Calu3 (cell line): Measurements from ENCODE around the gene FAM3D. TPM values are rescaled to one million over a fixed set of nuclear protein-coding genes. Genes with fewer than 3 reads are reported as not detected.
A peak's percentile ranks its signal among the peaks of the same experiment; 100 is the strongest.

ENCODE experiments used
- BruUV-seq: library from RNA; stranded (reverse); fragments of 400-500 nt; replicated peaks from 2 replicates; lab custom pipeline; 2021; lab: Mats Ljungman, UMichigan
- CTCF ChIA-PET: fragments of 300-600 bp; sonication (Branson Sonifier 250); formaldehyde crosslinking; loops from one replicate; lab custom pipeline; 2022; ENCODE audit warnings: antibody characterized with exemption; lab: Charles Lee
- DNase-seq: peaks from one replicate; pipeline ENCODE4 v3.0.0; 2022
- H3K27ac Mint-ChIP-seq: one replicate; pipeline ENCODE4 v1.8.0; 2022; ENCODE audit warnings: mixed read lengths; ENCODE audit not compliant: unreplicated experiment
- H3K27me3 Mint-ChIP-seq: one replicate; pipeline ENCODE4 v1.8.0; 2022; ENCODE audit warnings: mixed read lengths; ENCODE audit not compliant: unreplicated experiment
- H3K36me3 Mint-ChIP-seq: one replicate; pipeline ENCODE4 v1.8.0; 2022; ENCODE audit warnings: mild to moderate bottlenecking, moderate library complexity, mixed read lengths; ENCODE audit not compliant: insufficient read depth, unreplicated experiment
- H3K4me1 Mint-ChIP-seq: one replicate; pipeline ENCODE4 v1.8.0; 2022; ENCODE audit warnings: mild to moderate bottlenecking, low read depth, mixed read lengths; ENCODE audit not compliant: unreplicated experiment
- H3K4me3 Mint-ChIP-seq: one replicate; pipeline ENCODE4 v1.8.0; 2022; ENCODE audit warnings: mild to moderate bottlenecking, low read depth, moderate library complexity, mixed read lengths; ENCODE audit not compliant: unreplicated experiment
- H3K9me3 Mint-ChIP-seq: one replicate; pipeline ENCODE4 v1.8.0; 2022; ENCODE audit warnings: low read depth, mixed read lengths; ENCODE audit not compliant: unreplicated experiment
- CTCF ChIP-seq: fragments of 200-600 bp; IDR thresholded peaks from one replicate; pipeline ENCODE4 v1.8.0; 2022; ENCODE audit warnings: antibody characterized with exemption; ENCODE audit not compliant: unreplicated experiment
- intact Hi-C: fragments of 100-400 bp; cut with micrococcal nuclease; formaldehyde crosslinking; loops from one replicate; pipeline ENCODE4 v1.10.0; 2022; ENCODE audit not compliant: unreplicated experiment
- total RNA-seq: library from RNA; stranded (reverse); gene quantifications from 2 replicates; pipeline ENCODE4 v1.2.3, GENCODE V29; 2022

FAM3D gene
- total RNA-seq, 1 experiment from 2014 or later: 3.0 TPM

- CTCF ChIA-PET: no interaction called here
- no TSS peak for BruUV-seq
Measured at GRCh38 chr3:58688574-58688973, 22.0 kb upstream of the FAM3D start.

GRCh38 chr3:58686847-58687246 lies 20.3 kb upstream of the FAM3D start:
- H3K9me3 Mint-ChIP-seq: peaks cover 3% of the 10 kb centered on the region
- no peaks in the 10 kb centered on the region for H3K27me3 Mint-ChIP-seq
- no peaks in the 10 kb centered on the region for H3K4me1 Mint-ChIP-seq
- intact Hi-C loops: loop anchor here (2.0 kb wide), 1 partner anchor 18 kb away; no protein-coding TSS in a partner anchor
- DNase-seq: no peak
- no peaks in the 10 kb centered on the region for H3K36me3 Mint-ChIP-seq
- no peak overlapping the region for H3K27ac Mint-ChIP-seq
- no TSS peak for BruUV-seq
- no peak for TF ChIP-seq CTCF
- H3K4me3 Mint-ChIP-seq: no peak overlapping the region
- CTCF ChIA-PET: no interaction called here

More at GRCh38 chr3:58688574-58688973, 22.0 kb upstream of the FAM3D start:
- Mint-ChIP-seq H3K27ac (no peak overlapping the region), H3K27me3 (no peaks in the 10 kb centered on the region), H3K9me3 (peaks cover 5% of the 10 kb centered on the region), H3K36me3 (no peaks in the 10 kb centered on the region), H3K4me3 (no peak overlapping the region), H3K4me1 (no peaks in the 10 kb centered on the region)
- TF ChIP-seq CTCF: no peak
- DNase-seq: no peak
- intact Hi-C loops: no loop called here

- Mint-ChIP-seq H3K27me3 (no peaks in the 10 kb centered on the region), H3K4me3 (no peak overlapping the region), H3K36me3 (no peaks in the 10 kb centered on the region), H3K4me1 (no peaks in the 10 kb centered on the region), H3K27ac (no peak overlapping the region), H3K9me3 (peaks cover 3% of the 10 kb centered on the region)
- CTCF ChIA-PET: no interaction called here
- no TSS peak for BruUV-seq
- intact Hi-C loops: loop anchor here (2.0 kb wide), 1 partner anchor 19 kb away; no protein-coding TSS in a partner anchor
- no peak for TF ChIP-seq CTCF
- DNase-seq: no peak
Measured at GRCh38 chr3:58685641-58686040, 19.1 kb upstream of the FAM3D start.

GRCh38 chr3:58683466-58683865 lies 16.9 kb upstream of the FAM3D start:
- CTCF ChIA-PET: no interaction called here
- intact Hi-C loops: no loop called here

More at GRCh38 chr3:58683466-58683865, 16.9 kb upstream of the FAM3D start:
- no peaks in the 10 kb centered on the region for H3K9me3 Mint-ChIP-seq
- BruUV-seq: no TSS peak
- no peaks in the 10 kb centered on the region for H3K27me3 Mint-ChIP-seq
- H3K36me3 Mint-ChIP-seq: no peaks in the 10 kb centered on the region
- TF ChIP-seq CTCF: no peak
- H3K27ac Mint-ChIP-seq: no peak overlapping the region
- H3K4me1 Mint-ChIP-seq: no peaks in the 10 kb centered on the region
- no peak overlapping the region for H3K4me3 Mint-ChIP-seq
- peak; percentile 16 for DNase-seq
